Caco-2 (cell line): ENCODE data around the gene INO80C. TPM values are rescaled to one million over a fixed set of nuclear protein-coding genes. Genes with fewer than 3 reads are reported as not detected.

Source experiments
- BruUV-seq: library from RNA; stranded (reverse); fragments of 400-500 nt; replicated peaks from 2 replicates; lab custom pipeline; 2021; lab: Mats Ljungman, UMichigan
- CTCF ChIA-PET: fragments of 300-600 bp; sonication (Branson Sonifier 250); formaldehyde crosslinking; loops from one replicate; lab custom pipeline; 2022; ENCODE audit warnings: antibody characterized with exemption; lab: Charles Lee
- POLR2A ChIA-PET: fragments of 300-600 bp; sonication (Branson Sonifier 250); formaldehyde crosslinking; loops from one replicate; lab custom pipeline; 2022; ENCODE audit warnings: antibody characterized with exemption; lab: Charles Lee
- DNase-seq, 2 experiments: peaks; one replicate each; pipeline versions ENCODE4 v3.0.0 to v3.0.0-alpha.2; 2020 to 2022
- H3K27me3 ChIP-seq: replicated peaks from 2 replicates; pipeline ENCODE4 v1.6.0; 2011; ENCODE audit warnings: low read length; ENCODE audit not compliant: control insufficient read depth, insufficient read depth
- H3K36me3 ChIP-seq: 2 replicates; pipeline ENCODE4 v1.5.1; 2011; ENCODE audit warnings: low read length; ENCODE audit not compliant: control insufficient read depth, insufficient read depth
- H3K4me1 ChIP-seq: fragments of 250-450 bp; sonication (Bioruptor Pico); 2 replicates; pipeline ENCODE4 v1.5.1; 2020; ENCODE audit warnings: mild to moderate bottlenecking
- H3K4me3 ChIP-seq: 2 replicates; pipeline ENCODE4 v1.5.1; 2011; ENCODE audit warnings: low read depth, mild to moderate bottlenecking, control low read depth, low read length
- H3K9me3 ChIP-seq: fragments of 250-450 bp; sonication (Bioruptor Pico); 2 replicates; pipeline ENCODE4 v1.5.1; 2020; ENCODE audit warnings: mild to moderate bottlenecking, moderate library complexity
- H3K27ac Mint-ChIP-seq: one replicate; pipeline ENCODE4 v1.8.0; 2022; ENCODE audit warnings: mixed read lengths; ENCODE audit not compliant: unreplicated experiment
- H3K27me3 Mint-ChIP-seq: one replicate; pipeline ENCODE4 v1.8.0; 2022; ENCODE audit warnings: mixed read lengths; ENCODE audit not compliant: insufficient read depth, unreplicated experiment
- H3K36me3 Mint-ChIP-seq: one replicate; pipeline ENCODE4 v1.8.0; 2022; ENCODE audit warnings: mild to moderate bottlenecking, mixed read lengths; ENCODE audit not compliant: insufficient read depth, unreplicated experiment
- H3K4me1 Mint-ChIP-seq: one replicate; pipeline ENCODE4 v1.8.0; 2022; ENCODE audit warnings: low read depth, mixed read lengths; ENCODE audit not compliant: unreplicated experiment
- H3K4me3 Mint-ChIP-seq: one replicate; pipeline ENCODE4 v1.8.0; 2022; ENCODE audit warnings: mild to moderate bottlenecking, moderate library complexity, mixed read lengths; ENCODE audit not compliant: unreplicated experiment
- H3K9me3 Mint-ChIP-seq: one replicate; pipeline ENCODE4 v1.8.0; 2022; ENCODE audit warnings: mixed read lengths; ENCODE audit not compliant: unreplicated experiment
- CTCF ChIP-seq, 2 experiments: fragments of 200-600 bp in 1 of 2; IDR thresholded peaks; 1 replicate in 1 of 2; 2 replicates in 1 of 2; pipeline versions ENCODE4 v1.5.1 to v1.8.0; 2011 to 2022; ENCODE audit warnings: antibody characterized with exemption in 1 of 2, control low read depth in 1 of 2, inconsistent platforms in 1 of 2, low read depth in 1 of 2, low read length in 1 of 2, mild to moderate bottlenecking in 1 of 2, moderate library complexity in 1 of 2; ENCODE audit not compliant: insufficient read depth in 1 of 2, severe bottlenecking in 1 of 2, unreplicated experiment in 1 of 2
- intact Hi-C: fragments of 100-400 bp; cut with micrococcal nuclease; formaldehyde crosslinking; loops from one replicate; pipeline ENCODE4 v1.10.0; 2022; ENCODE audit not compliant: unreplicated experiment
- total RNA-seq: library from RNA; stranded (reverse); gene quantifications from 2 replicates; pipeline ENCODE4 v1.2.3, GENCODE V29; 2022

INO80C gene
- total RNA-seq, 1 experiment from 2014 or later, result 26.6 TPM

GRCh38 chr18:35519148-35519899, 21.6 kb upstream of the INO80C start:
- Mint-ChIP-seq H3K9me3 (no peaks in the 10 kb centered on the region), H3K27ac (no peak overlapping the region), H3K36me3 (no peaks in the 10 kb centered on the region), H3K4me1 (no peaks in the 10 kb centered on the region), H3K4me3 (no peak overlapping the region), H3K27me3 (no peaks in the 10 kb centered on the region)
- BruUV-seq, result no TSS peak
- intact Hi-C loops, result no loop called here
- Histone ChIP-seq H3K27me3 (no peaks in the 10 kb centered on the region), H3K4me3 (no peak overlapping the region), H3K36me3 (no peaks in the 10 kb centered on the region), H3K4me1 (no peaks in the 10 kb centered on the region), H3K9me3 (no peaks in the 10 kb centered on the region)
- no peak for TF ChIP-seq CTCF (IDR thresholded peaks at IDR 0.05; ENCODE audit: insufficient read depth in 1 of 2, low read depth in 1 of 2, low read length in 1 of 2, severe bottlenecking in 1 of 2, unreplicated experiment in 1 of 2)
- CTCF ChIA-PET, result no interaction called here
- no peak for DNase-seq
- POLR2A ChIA-PET, result no interaction called here

- BruUV-seq, result no TSS peak
- Histone ChIP-seq H3K4me1 (no peaks in the 10 kb centered on the region), H3K4me3 (no peak overlapping the region), H3K36me3 (no peaks in the 10 kb centered on the region), H3K27me3 (no peaks in the 10 kb centered on the region), H3K9me3 (no peaks in the 10 kb centered on the region)
- ChIA-PET POLR2A (no interaction called here), CTCF (no interaction called here)
- Mint-ChIP-seq H3K9me3 (no peaks in the 10 kb centered on the region), H3K4me3 (no peak overlapping the region), H3K36me3 (no peaks in the 10 kb centered on the region), H3K27me3 (no peaks in the 10 kb centered on the region), H3K4me1 (no peaks in the 10 kb centered on the region), H3K27ac (no peak overlapping the region)
- no peak for DNase-seq
- no peak for TF ChIP-seq CTCF (IDR thresholded peaks at IDR 0.05; ENCODE audit: insufficient read depth in 1 of 2, low read depth in 1 of 2, low read length in 1 of 2, severe bottlenecking in 1 of 2, unreplicated experiment in 1 of 2)
- intact Hi-C loops, result no loop called here
Measured at GRCh38 chr18:35517715-35518114, 20.0 kb upstream of the INO80C start.

- BruUV-seq, result no TSS peak
- H3K36me3 Mint-ChIP-seq, result no peaks in the 10 kb centered on the region
- H3K27me3 Mint-ChIP-seq, result no peaks in the 10 kb centered on the region
- Histone ChIP-seq H3K4me3 (no peak overlapping the region), H3K36me3 (no peaks in the 10 kb centered on the region), H3K9me3 (no peaks in the 10 kb centered on the region), H3K4me1 (no peaks in the 10 kb centered on the region), H3K27me3 (no peaks in the 10 kb centered on the region)
- no peak for DNase-seq
- no peak overlapping the region for H3K4me3 Mint-ChIP-seq
- POLR2A ChIA-PET, result no interaction called here
- H3K27ac Mint-ChIP-seq, result no peak overlapping the region
- intact Hi-C loops, result no loop called here
- no peaks in the 10 kb centered on the region for H3K4me1 Mint-ChIP-seq
- CTCF ChIA-PET, result no interaction called here
- H3K9me3 Mint-ChIP-seq, result no peaks in the 10 kb centered on the region
- TF ChIP-seq CTCF (IDR thresholded peaks at IDR 0.05; ENCODE audit: insufficient read depth in 1 of 2, low read depth in 1 of 2, low read length in 1 of 2, severe bottlenecking in 1 of 2, unreplicated experiment in 1 of 2), result no peak
Measured at GRCh38 chr18:35516789-35517188, 19.0 kb upstream of the INO80C start.
